OCI-LY1 (cell line): ENCODE measurements around the gene LDAH.

Experiments used
- EZH2 ChIP-seq: fragments of 200-600 bp; sonication (generic), shearing (Covaris generic); IDR thresholded peaks from 2 replicates; pipeline ENCODE4 v1.8.0; 2017; ENCODE audit warnings: borderline replicate concordance, mixed run types, mild to moderate bottlenecking, antibody characterized with exemption, low read length, moderate library complexity, mixed read lengths
- TF ChIP-seq, protein P1 (sequence below): fragments of 200-600 bp; sonication (generic), shearing (Covaris generic); IDR thresholded peaks from 2 replicates; pipeline ENCODE4 v1.5.1; 2017; ENCODE audit warnings: mild to moderate bottlenecking, antibody characterized with exemption, low read length, moderate library complexity, mixed read lengths

DNA sequence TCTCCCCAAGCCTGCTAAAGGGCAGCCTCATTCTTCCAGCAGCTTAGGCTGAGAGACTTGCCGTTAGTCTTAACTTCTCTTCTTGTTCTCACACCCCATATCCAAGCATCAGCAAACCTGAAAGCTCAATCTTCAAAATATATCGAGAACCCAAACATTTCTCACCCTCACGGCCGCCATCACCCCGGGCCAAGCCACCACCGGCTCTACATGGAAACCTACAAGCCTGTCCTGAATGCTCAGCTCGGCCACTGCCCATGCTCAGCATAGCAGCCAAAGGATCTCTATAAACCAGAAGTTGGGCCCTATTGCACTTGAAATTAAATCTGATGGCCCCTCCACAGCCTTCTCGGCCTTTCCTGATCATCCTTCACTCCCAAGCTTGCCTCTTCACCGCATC lies 174.1 kb downstream of the LDAH start:
- TF ChIP-seq, protein P1, sequence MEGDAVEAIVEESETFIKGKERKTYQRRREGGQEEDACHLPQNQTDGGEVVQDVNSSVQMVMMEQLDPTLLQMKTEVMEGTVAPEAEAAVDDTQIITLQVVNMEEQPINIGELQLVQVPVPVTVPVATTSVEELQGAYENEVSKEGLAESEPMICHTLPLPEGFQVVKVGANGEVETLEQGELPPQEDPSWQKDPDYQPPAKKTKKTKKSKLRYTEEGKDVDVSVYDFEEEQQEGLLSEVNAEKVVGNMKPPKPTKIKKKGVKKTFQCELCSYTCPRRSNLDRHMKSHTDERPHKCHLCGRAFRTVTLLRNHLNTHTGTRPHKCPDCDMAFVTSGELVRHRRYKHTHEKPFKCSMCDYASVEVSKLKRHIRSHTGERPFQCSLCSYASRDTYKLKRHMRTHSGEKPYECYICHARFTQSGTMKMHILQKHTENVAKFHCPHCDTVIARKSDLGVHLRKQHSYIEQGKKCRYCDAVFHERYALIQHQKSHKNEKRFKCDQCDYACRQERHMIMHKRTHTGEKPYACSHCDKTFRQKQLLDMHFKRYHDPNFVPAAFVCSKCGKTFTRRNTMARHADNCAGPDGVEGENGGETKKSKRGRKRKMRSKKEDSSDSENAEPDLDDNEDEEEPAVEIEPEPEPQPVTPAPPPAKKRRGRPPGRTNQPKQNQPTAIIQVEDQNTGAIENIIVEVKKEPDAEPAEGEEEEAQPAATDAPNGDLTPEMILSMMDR, result no peak
- TF ChIP-seq EZH2, result no peak
